Neural cell (in vitro differentiated cells): ENCODE measurements around the gene COPZ2.

Experiments used
- EP300 ChIP-seq: fragments of 450-650 bp; conservative IDR thresholded peaks from 2 replicates; pipeline ENCODE4 v1.6.1; 2014; ENCODE audit warnings: antibody characterized with exemption, mild to moderate bottlenecking, moderate library complexity; ENCODE audit not compliant: poor library complexity, severe bottlenecking
- EZH2 ChIP-seq: fragments of 200-600, 300-800 bp; shearing (Covaris generic), sonication (generic); IDR thresholded peaks from 2 replicates; pipeline ENCODE4 v1.6.1; 2014; ENCODE audit warnings: antibody characterized with exemption, low read length, borderline replicate concordance, mild to moderate bottlenecking; ENCODE audit not compliant: insufficient read depth, poor library complexity, severe bottlenecking
- MXI1 ChIP-seq: fragments of 450-650 bp; conservative IDR thresholded peaks from 2 replicates; pipeline ENCODE4 v1.6.1; 2014; ENCODE audit warnings: antibody characterized with exemption, mild to moderate bottlenecking; ENCODE audit not compliant: poor library complexity, severe bottlenecking
- POLR2AphosphoS5 ChIP-seq: IDR thresholded peaks from 2 replicates; pipeline ENCODE4 v1.6.1; 2012
- RAD21 ChIP-seq: fragments of 450-650 bp; conservative IDR thresholded peaks from 2 replicates; pipeline ENCODE4 v1.6.1; 2014; ENCODE audit warnings: antibody characterized with exemption, mild to moderate bottlenecking, moderate library complexity
- SMC3 ChIP-seq: fragments of 450-650 bp; conservative IDR thresholded peaks from 2 replicates; pipeline ENCODE4 v1.6.1; 2014; ENCODE audit warnings: antibody characterized with exemption, mild to moderate bottlenecking, moderate library complexity; ENCODE audit not compliant: poor library complexity
- TAF1 ChIP-seq: IDR thresholded peaks from 2 replicates; pipeline ENCODE4 v1.6.1; 2012; ENCODE audit warnings: low read depth
- TF ChIP-seq, protein P1 (sequence below): fragments of 450-650 bp; IDR thresholded peaks from 2 replicates; pipeline ENCODE4 v1.5.1; 2014; ENCODE audit warnings: antibody characterized with exemption, mild to moderate bottlenecking, moderate library complexity; ENCODE audit not compliant: poor library complexity, severe bottlenecking
- TF ChIP-seq, protein P2 (sequence below): IDR thresholded peaks from 2 replicates; pipeline ENCODE4 v1.6.1; 2012; ENCODE audit warnings: borderline replicate concordance

DNA sequence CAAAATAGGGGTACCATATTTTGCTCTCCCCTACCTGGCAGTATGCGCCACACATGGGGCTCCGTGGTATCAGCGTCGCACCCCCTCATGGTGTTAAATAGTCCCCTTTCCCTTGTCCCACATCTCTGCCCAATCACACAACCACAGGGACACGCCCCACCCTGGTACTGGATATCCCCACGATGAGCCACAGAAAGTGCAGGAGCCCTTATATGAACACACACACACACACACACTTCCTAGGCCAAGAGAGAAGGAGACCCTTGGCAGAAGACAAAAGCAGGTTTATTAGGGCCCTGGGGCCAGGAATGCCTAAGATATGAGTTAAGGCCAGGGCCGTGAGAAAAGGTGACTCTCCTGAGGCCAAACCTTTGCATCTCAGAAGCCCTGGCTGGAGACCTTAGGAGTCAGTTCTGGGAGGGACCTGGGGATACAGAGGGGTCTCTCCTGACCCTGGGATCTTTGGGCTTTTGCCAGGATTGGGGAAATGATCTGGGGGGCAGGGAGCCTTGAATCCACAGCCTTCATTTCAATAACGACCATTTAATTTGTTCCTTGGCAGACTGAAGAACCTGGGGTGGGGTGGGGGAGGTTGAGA lies 11.6 kb downstream of the COPZ2 start:
- no peak for TF ChIP-seq EZH2
- no peak for TF ChIP-seq EP300
- TF ChIP-seq, protein P1, sequence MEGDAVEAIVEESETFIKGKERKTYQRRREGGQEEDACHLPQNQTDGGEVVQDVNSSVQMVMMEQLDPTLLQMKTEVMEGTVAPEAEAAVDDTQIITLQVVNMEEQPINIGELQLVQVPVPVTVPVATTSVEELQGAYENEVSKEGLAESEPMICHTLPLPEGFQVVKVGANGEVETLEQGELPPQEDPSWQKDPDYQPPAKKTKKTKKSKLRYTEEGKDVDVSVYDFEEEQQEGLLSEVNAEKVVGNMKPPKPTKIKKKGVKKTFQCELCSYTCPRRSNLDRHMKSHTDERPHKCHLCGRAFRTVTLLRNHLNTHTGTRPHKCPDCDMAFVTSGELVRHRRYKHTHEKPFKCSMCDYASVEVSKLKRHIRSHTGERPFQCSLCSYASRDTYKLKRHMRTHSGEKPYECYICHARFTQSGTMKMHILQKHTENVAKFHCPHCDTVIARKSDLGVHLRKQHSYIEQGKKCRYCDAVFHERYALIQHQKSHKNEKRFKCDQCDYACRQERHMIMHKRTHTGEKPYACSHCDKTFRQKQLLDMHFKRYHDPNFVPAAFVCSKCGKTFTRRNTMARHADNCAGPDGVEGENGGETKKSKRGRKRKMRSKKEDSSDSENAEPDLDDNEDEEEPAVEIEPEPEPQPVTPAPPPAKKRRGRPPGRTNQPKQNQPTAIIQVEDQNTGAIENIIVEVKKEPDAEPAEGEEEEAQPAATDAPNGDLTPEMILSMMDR: no peak
- no peak for TF ChIP-seq POLR2AphosphoS5
- no peak for TF ChIP-seq TAF1
- no peak for TF ChIP-seq RAD21
- TF ChIP-seq MXI1: no peak
- no peak for TF ChIP-seq SMC3
- TF ChIP-seq, protein P2, sequence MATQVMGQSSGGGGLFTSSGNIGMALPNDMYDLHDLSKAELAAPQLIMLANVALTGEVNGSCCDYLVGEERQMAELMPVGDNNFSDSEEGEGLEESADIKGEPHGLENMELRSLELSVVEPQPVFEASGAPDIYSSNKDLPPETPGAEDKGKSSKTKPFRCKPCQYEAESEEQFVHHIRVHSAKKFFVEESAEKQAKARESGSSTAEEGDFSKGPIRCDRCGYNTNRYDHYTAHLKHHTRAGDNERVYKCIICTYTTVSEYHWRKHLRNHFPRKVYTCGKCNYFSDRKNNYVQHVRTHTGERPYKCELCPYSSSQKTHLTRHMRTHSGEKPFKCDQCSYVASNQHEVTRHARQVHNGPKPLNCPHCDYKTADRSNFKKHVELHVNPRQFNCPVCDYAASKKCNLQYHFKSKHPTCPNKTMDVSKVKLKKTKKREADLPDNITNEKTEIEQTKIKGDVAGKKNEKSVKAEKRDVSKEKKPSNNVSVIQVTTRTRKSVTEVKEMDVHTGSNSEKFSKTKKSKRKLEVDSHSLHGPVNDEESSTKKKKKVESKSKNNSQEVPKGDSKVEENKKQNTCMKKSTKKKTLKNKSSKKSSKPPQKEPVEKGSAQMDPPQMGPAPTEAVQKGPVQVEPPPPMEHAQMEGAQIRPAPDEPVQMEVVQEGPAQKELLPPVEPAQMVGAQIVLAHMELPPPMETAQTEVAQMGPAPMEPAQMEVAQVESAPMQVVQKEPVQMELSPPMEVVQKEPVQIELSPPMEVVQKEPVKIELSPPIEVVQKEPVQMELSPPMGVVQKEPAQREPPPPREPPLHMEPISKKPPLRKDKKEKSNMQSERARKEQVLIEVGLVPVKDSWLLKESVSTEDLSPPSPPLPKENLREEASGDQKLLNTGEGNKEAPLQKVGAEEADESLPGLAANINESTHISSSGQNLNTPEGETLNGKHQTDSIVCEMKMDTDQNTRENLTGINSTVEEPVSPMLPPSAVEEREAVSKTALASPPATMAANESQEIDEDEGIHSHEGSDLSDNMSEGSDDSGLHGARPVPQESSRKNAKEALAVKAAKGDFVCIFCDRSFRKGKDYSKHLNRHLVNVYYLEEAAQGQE: no peak
